ENCODE measurements around the gene CALD1.

CALD1 gene

GRCh38 chr7:134947329-134947728 lies 167.9 kb downstream of the CALD1 start:
- H3K9me3 ChIP-seq (ENCODE audit: control insufficient read depth, insufficient read depth, low read depth, low read length) = no peaks in the 10 kb centered on the region
- no peak overlapping the region for H3K4me3 ChIP-seq (ENCODE audit: low read depth, low read length)
- ChIA-PET CTCF (interaction anchor here (0.6 kb wide), 1 partner anchor 10 kb away, joined by 3 read pairs; no protein-coding TSS in a partner anchor), POLR2A (no interaction called here)
- no peak for TF ChIP-seq ZNF292 (tag by site-specific recombination; IDR thresholded peaks at IDR 0.05; ENCODE audit: borderline replicate concordance, low read depth)
- H3K36me3 ChIP-seq (ENCODE audit: control insufficient read depth in 2 of 2, insufficient read depth in 1 of 2, low read length in 2 of 2) = peaks cover 10 to 45% of the 10 kb centered on the region in 2 experiments
- no peak overlapping the region for H3K27ac ChIP-seq (ENCODE audit: extremely low read depth, low read depth, low read length)
- no peaks in the 10 kb centered on the region for H3K4me1 ChIP-seq (ENCODE audit: control insufficient read depth, insufficient read depth, low read length)

DNA sequence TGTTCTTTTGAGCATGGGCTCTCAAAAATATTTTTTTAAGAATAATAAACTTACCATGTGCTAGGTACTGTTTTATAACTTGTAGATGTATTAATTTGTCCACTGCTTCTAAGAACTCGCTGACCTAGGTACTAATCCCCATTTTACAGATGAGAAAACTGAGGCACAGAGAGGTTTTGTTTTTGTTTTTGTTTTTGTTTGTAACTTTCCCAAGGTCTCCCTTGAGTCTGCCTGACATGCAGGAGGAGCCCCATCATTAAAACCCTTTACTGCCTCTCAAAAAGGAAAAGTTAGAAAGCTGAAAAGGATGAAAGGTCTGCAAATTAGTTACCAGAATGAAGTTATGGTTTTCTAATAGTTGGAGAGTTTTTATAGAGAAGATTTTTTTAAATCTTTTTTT lies 168.4 kb downstream of the CALD1 start:
- Histone ChIP-seq H3K4me3 (ENCODE audit: low read depth, low read length) (no peak overlapping the region), H3K4me1 (ENCODE audit: control insufficient read depth, insufficient read depth, low read length) (no peaks in the 10 kb centered on the region), H3K27ac (ENCODE audit: extremely low read depth, low read depth, low read length) (no peak overlapping the region), H3K36me3 (ENCODE audit: control insufficient read depth in 2 of 2, insufficient read depth in 1 of 2, low read length in 2 of 2) (peaks cover 10 to 45% of the 10 kb centered on the region in 2 experiments), H3K9me3 (ENCODE audit: control insufficient read depth, insufficient read depth, low read depth, low read length) (no peaks in the 10 kb centered on the region)
- ChIA-PET POLR2A (no interaction called here), CTCF (no interaction called here)
- no peak for TF ChIP-seq ZNF155 (tag by site-specific recombination; IDR thresholded peaks at IDR 0.05)

- H3K27ac ChIP-seq (ENCODE audit: extremely low read depth, low read depth, low read length) = no peak overlapping the region
- no peak overlapping the region for H3K4me3 ChIP-seq (ENCODE audit: low read depth, low read length)
- POLR2A ChIA-PET = no interaction called here
- peaks cover 10 to 45% of the 10 kb centered on the region in 2 experiments for H3K36me3 ChIP-seq (ENCODE audit: control insufficient read depth in 2 of 2, insufficient read depth in 1 of 2, low read length in 2 of 2)
- TF ChIP-seq ZNF701 (tag by site-specific recombination; IDR thresholded peaks at IDR 0.05) (no peak), ZNF621 (tag by site-specific recombination; IDR thresholded peaks at IDR 0.05) (no peak), ZBTB48 (tag by site-specific recombination; IDR thresholded peaks at IDR 0.05) (no peak), ZNF423 (tag by site-specific recombination; IDR thresholded peaks at IDR 0.05) (no peak), ZNF555 (tag by site-specific recombination; conservative IDR thresholded peaks at IDR 0.05) (no peak), ZNF169 (tag by site-specific recombination; IDR thresholded peaks at IDR 0.05) (no peak), ZNF280C (tag by site-specific recombination; IDR thresholded peaks at IDR 0.05) (no peak), ZNF148 (tag by site-specific recombination; IDR thresholded peaks at IDR 0.05; ENCODE audit: borderline replicate concordance) (no peak), ZBTB20 (tag by site-specific recombination; IDR thresholded peaks at IDR 0.05) (no peak), ZNF280D (tag by site-specific recombination; IDR thresholded peaks at IDR 0.05) (no peak), ZNF768 (tag by site-specific recombination; IDR thresholded peaks at IDR 0.05) (no peak), ZNF76 (tag by site-specific recombination; IDR thresholded peaks at IDR 0.05; ENCODE audit: borderline replicate concordance, low read depth) (no peak)
- TF ChIP-seq, protein P1, sequence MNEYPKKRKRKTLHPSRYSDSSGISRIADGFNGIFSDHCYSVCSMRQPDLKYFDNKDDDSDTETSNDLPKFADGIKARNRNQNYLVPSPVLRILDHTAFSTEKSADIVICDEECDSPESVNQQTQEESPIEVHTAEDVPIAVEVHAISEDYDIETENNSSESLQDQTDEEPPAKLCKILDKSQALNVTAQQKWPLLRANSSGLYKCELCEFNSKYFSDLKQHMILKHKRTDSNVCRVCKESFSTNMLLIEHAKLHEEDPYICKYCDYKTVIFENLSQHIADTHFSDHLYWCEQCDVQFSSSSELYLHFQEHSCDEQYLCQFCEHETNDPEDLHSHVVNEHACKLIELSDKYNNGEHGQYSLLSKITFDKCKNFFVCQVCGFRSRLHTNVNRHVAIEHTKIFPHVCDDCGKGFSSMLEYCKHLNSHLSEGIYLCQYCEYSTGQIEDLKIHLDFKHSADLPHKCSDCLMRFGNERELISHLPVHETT (tag by site-specific recombination; IDR thresholded peaks at IDR 0.05) = no peak
- H3K4me1 ChIP-seq (ENCODE audit: control insufficient read depth, insufficient read depth, low read length) = no peaks in the 10 kb centered on the region
- CTCF ChIA-PET = no interaction called here
- H3K9me3 ChIP-seq (ENCODE audit: control insufficient read depth, insufficient read depth, low read depth, low read length) = no peaks in the 10 kb centered on the region
These were observed 168.8 kb downstream of the CALD1 start for GRCh38 chr7:134948246-134948645.

Measured in HEK293 (cell line).